Measurements from ENCODE around the gene B4GALT2.

- TF ChIP-seq NR2C2 (IDR thresholded peaks at IDR 0.05; ENCODE audit: borderline replicate concordance, control insufficient read depth, insufficient read length, low read depth) = no peak
- TF ChIP-seq CTCF (IDR thresholded peaks at IDR 0.05 in 2 of 3, conservative IDR thresholded peaks at IDR 0.05 in 1 of 3; ENCODE audit: control insufficient read depth in 2 of 3, extremely low read depth in 1 of 3, insufficient read depth in 1 of 3, low read depth in 3 of 3, low read length in 3 of 3) = no peak
- no peak for TF ChIP-seq SRF (IDR thresholded peaks at IDR 0.05; ENCODE audit: low read depth in 2 of 2, low read length in 2 of 2)
- TF ChIP-seq SPI1 (IDR thresholded peaks at IDR 0.05; ENCODE audit: borderline replicate concordance, insufficient read depth, low read depth, low read length) = no peak
- no peak for TF ChIP-seq FOXM1 (IDR thresholded peaks at IDR 0.05; ENCODE audit: low read depth, low read length)
- no peak for TF ChIP-seq CREB1 (IDR thresholded peaks at IDR 0.05; ENCODE audit: low read depth)
- TF ChIP-seq TCF3 (IDR thresholded peaks at IDR 0.05; ENCODE audit: borderline replicate concordance, insufficient read depth, low read depth, low read length) = no peak
- no peak for TF ChIP-seq ZNF24 (IDR thresholded peaks at IDR 0.05)
- TF ChIP-seq ZZZ3 (IDR thresholded peaks at IDR 0.05; ENCODE audit: control insufficient read depth, insufficient read length, low read depth) = no peak
Observed at GRCh38 chr1:43979528-43980254, 681 bp downstream of the B4GALT2 start.

Data from GM12878 (cell line).